Neural progenitor cell (in vitro differentiated cells): ENCODE results near the gene GJB6. TPM values are rescaled to one million over a fixed set of nuclear protein-coding genes. Genes with fewer than 3 reads are reported as not detected.

Experiments
- DNase-seq: peaks from one replicate; pipeline ENCODE4 v3.0.0-alpha.2; 2016; ENCODE audit warnings: low spot score
- H2AFZ ChIP-seq: fragments of 200-600 bp; sonication (generic); replicated peaks from 2 replicates; pipeline ENCODE4 v1.6.1; 2016; ENCODE audit warnings: antibody characterized with exemption
- H3F3A ChIP-seq: fragments of 200-600 bp; sonication (generic); 2 replicates; pipeline ENCODE4 v1.6.1; 2016; ENCODE audit warnings: antibody characterized with exemption, low read depth
- H3K27ac ChIP-seq: fragments of 200-600 bp; sonication (generic); 2 replicates; pipeline ENCODE4 v1.5.1; 2016; ENCODE audit warnings: mild to moderate bottlenecking
- H3K27me3 ChIP-seq: fragments of 200-600 bp; sonication (generic); 2 replicates; pipeline ENCODE4 v1.6.1; 2016; ENCODE audit warnings: mild to moderate bottlenecking, moderate library complexity
- H3K36me3 ChIP-seq: fragments of 200-600 bp; sonication (generic); 2 replicates; pipeline ENCODE4 v1.5.1; 2016
- H3K4me1 ChIP-seq: fragments of 200-600 bp; sonication (generic); 2 replicates; pipeline ENCODE4 v1.6.1; 2016; ENCODE audit warnings: mixed run types
- H3K4me2 ChIP-seq: fragments of 200-600 bp; sonication (generic); 2 replicates; pipeline ENCODE4 v1.6.1; 2016
- H3K4me3 ChIP-seq: fragments of 200-600 bp; sonication (generic); 2 replicates; pipeline ENCODE4 v1.5.1; 2016
- H3K79me2 ChIP-seq: fragments of 200-600 bp; sonication (generic); 2 replicates; pipeline ENCODE4 v1.6.1; 2016; ENCODE audit warnings: low read depth
- H3K9ac ChIP-seq: fragments of 200-600 bp; sonication (generic); 2 replicates; pipeline ENCODE4 v1.6.1; 2016
- H3K9me3 ChIP-seq: fragments of 200-600 bp; sonication (generic); 2 replicates; pipeline ENCODE4 v1.5.1; 2016; ENCODE audit warnings: low read depth
- H4K20me1 ChIP-seq: fragments of 200-600 bp; sonication (generic); 2 replicates; pipeline ENCODE4 v1.6.1; 2016; ENCODE audit warnings: low read depth
- H3K27ac Mint-ChIP-seq: 3 replicates; pipeline ENCODE4 v1.8.0; 2021; ENCODE audit warnings: mixed read lengths
- H3K27me3 Mint-ChIP-seq: 2 replicates; pipeline ENCODE4 v1.8.0; 2022; ENCODE audit warnings: low read depth, mild to moderate bottlenecking, inconsistent platforms, moderate library complexity, mixed read lengths; ENCODE audit not compliant: insufficient read depth
- H3K36me3 Mint-ChIP-seq: 3 replicates; pipeline ENCODE4 v1.8.0; 2021; ENCODE audit warnings: mixed read lengths
- H3K4me1 Mint-ChIP-seq: 3 replicates; pipeline ENCODE4 v1.8.0; 2021; ENCODE audit warnings: mixed read lengths
- H3K4me3 Mint-ChIP-seq: 3 replicates; pipeline ENCODE4 v1.8.0; 2021; ENCODE audit warnings: mild to moderate bottlenecking, moderate library complexity, mixed read lengths
- H3K9me3 Mint-ChIP-seq: 3 replicates; pipeline ENCODE4 v1.8.0; 2020; ENCODE audit warnings: mixed read lengths
- CTCF ChIP-seq: fragments of 200-600 bp; sonication (generic); IDR thresholded peaks from 2 replicates; pipeline ENCODE4 v1.5.1; 2017; ENCODE audit warnings: antibody characterized with exemption, mild to moderate bottlenecking
- EZH2 ChIP-seq: fragments of 200-600 bp; sonication (generic); IDR thresholded peaks from 2 replicates; pipeline ENCODE4 v1.6.1; 2017; ENCODE audit warnings: antibody characterized with exemption, mild to moderate bottlenecking, moderate library complexity
- EZH2phosphoT487 ChIP-seq: fragments of 200-600 bp; sonication (generic); IDR thresholded peaks from 2 replicates; pipeline ENCODE4 v1.6.1; 2017; ENCODE audit warnings: antibody characterized with exemption
- total RNA-seq: library from RNA; depleted of rRNA; stranded (reverse); fragments of >200 nt; gene quantifications from 2 replicates; pipeline ENCODE4 v1.2.3, GENCODE V29; 2015; ENCODE audit warnings: low replicate concordance

GJB6 gene
- total RNA-seq, 1 donor from 2014 or later = not detected

- no peaks in the 10 kb centered on the region for H3K79me2 ChIP-seq
- Mint-ChIP-seq H3K9me3 (no peaks in the 10 kb centered on the region), H3K36me3 (no peaks in the 10 kb centered on the region), H3K4me1 (no peaks in the 10 kb centered on the region), H3K4me3 (no peak overlapping the region), H3K27ac (no peak overlapping the region), H3K27me3 (peaks cover 4% of the 10 kb centered on the region)
- no peaks in the 10 kb centered on the region for H3K4me1 ChIP-seq
- no peaks in the 10 kb centered on the region for H3K27me3 ChIP-seq
- no peak overlapping the region for H3K9ac ChIP-seq
- H3K9me3 ChIP-seq = no peaks in the 10 kb centered on the region
- TF ChIP-seq EZH2phosphoT487 (no peak), CTCF (no peak), EZH2 (no peak)
- H3K4me2 ChIP-seq = no peak overlapping the region
- no peak for DNase-seq
- no peak overlapping the region for H3K4me3 ChIP-seq
- H3F3A ChIP-seq = no peaks in the 10 kb centered on the region
- H3K27ac ChIP-seq = no peak overlapping the region
- no peaks in the 10 kb centered on the region for H3K36me3 ChIP-seq
- H4K20me1 ChIP-seq = no peaks in the 10 kb centered on the region
- no peak overlapping the region for H2AFZ ChIP-seq
These were observed 40.0 kb upstream of the GJB6 start for GRCh38 chr13:20272104-20272503.

GRCh38 chr13:20271441-20271840 is 39.3 kb upstream of the GJB6 start:
- H3K9ac ChIP-seq = no peak overlapping the region
- Mint-ChIP-seq H3K27ac (no peak overlapping the region), H3K4me3 (no peak overlapping the region)

GRCh38 chr13:20270163-20270865 is 38.2 kb upstream of the GJB6 start:
- Histone ChIP-seq H3K4me1 (no peaks in the 10 kb centered on the region), H2AFZ (no peak overlapping the region), H3K79me2 (no peaks in the 10 kb centered on the region), H3K4me2 (no peak overlapping the region), H3K27ac (no peak overlapping the region), H3F3A (no peaks in the 10 kb centered on the region), H3K27me3 (no peaks in the 10 kb centered on the region), H3K4me3 (no peak overlapping the region), H4K20me1 (no peaks in the 10 kb centered on the region), H3K9ac (no peak overlapping the region), H3K36me3 (no peaks in the 10 kb centered on the region), H3K9me3 (no peaks in the 10 kb centered on the region)
- Mint-ChIP-seq H3K27me3 (peaks cover 5% of the 10 kb centered on the region), H3K27ac (no peak overlapping the region), H3K4me1 (no peaks in the 10 kb centered on the region), H3K36me3 (no peaks in the 10 kb centered on the region), H3K9me3 (no peaks in the 10 kb centered on the region), H3K4me3 (no peak overlapping the region)
- DNase-seq = no peak
- TF ChIP-seq CTCF (no peak), EZH2phosphoT487 (no peak), EZH2 (no peak)

More at GRCh38 chr13:20271441-20271840, 39.3 kb upstream of the GJB6 start:
- H3K4me1 Mint-ChIP-seq = no peaks in the 10 kb centered on the region
- no peaks in the 10 kb centered on the region for H3K79me2 ChIP-seq
- H3K36me3 ChIP-seq = no peaks in the 10 kb centered on the region
- H3K4me1 ChIP-seq = no peaks in the 10 kb centered on the region
- H3K27me3 Mint-ChIP-seq = peaks cover 5% of the 10 kb centered on the region
- no peak for DNase-seq
- H3K9me3 ChIP-seq = no peaks in the 10 kb centered on the region
- no peaks in the 10 kb centered on the region for H3F3A ChIP-seq
- H3K4me3 ChIP-seq = no peak overlapping the region
- no peak overlapping the region for H2AFZ ChIP-seq
- H3K4me2 ChIP-seq = no peak overlapping the region
- H3K27ac ChIP-seq = no peak overlapping the region
- no peaks in the 10 kb centered on the region for H3K27me3 ChIP-seq
- TF ChIP-seq CTCF = no peak
- no peak for TF ChIP-seq EZH2
- TF ChIP-seq EZH2phosphoT487 = no peak
- no peaks in the 10 kb centered on the region for H4K20me1 ChIP-seq
- no peaks in the 10 kb centered on the region for H3K36me3 Mint-ChIP-seq
- H3K9me3 Mint-ChIP-seq = no peaks in the 10 kb centered on the region
